Nephron progenitor cell (in vitro differentiated cells): ENCODE data around the gene GRAMD1C.
A peak's percentile ranks its signal among the peaks of the same experiment; 100 is the strongest.

ENCODE experiments used
- DNase-seq: peaks from one replicate; pipeline ENCODE4 v3.0.0; 2021
- H3K27ac Mint-ChIP-seq: 2 replicates; pipeline ENCODE4 v1.8.0; 2021; ENCODE audit warnings: mild to moderate bottlenecking, moderate library complexity, mixed read lengths
- H3K27me3 Mint-ChIP-seq: 2 replicates; pipeline ENCODE4 v1.8.0; 2021; ENCODE audit warnings: mild to moderate bottlenecking, low read depth, mixed read lengths; ENCODE audit not compliant: poor library complexity
- H3K36me3 Mint-ChIP-seq: 2 replicates; pipeline ENCODE4 v1.8.0; 2021; ENCODE audit warnings: low read depth, mixed read lengths
- H3K4me1 Mint-ChIP-seq: 2 replicates; pipeline ENCODE4 v1.8.0; 2021; ENCODE audit warnings: mixed read lengths
- H3K4me3 Mint-ChIP-seq: 2 replicates; pipeline ENCODE4 v1.8.0; 2021; ENCODE audit warnings: mild to moderate bottlenecking, moderate library complexity, mixed read lengths
- H3K9me3 Mint-ChIP-seq: 2 replicates; pipeline ENCODE4 v1.8.0; 2021; ENCODE audit warnings: mild to moderate bottlenecking, moderate library complexity, mixed read lengths
- TF ChIP-seq, protein P1 (sequence below): fragments of 200-600 bp; sonication (generic); IDR thresholded peaks from 2 replicates; pipeline ENCODE4 v1.5.0; 2021; ENCODE audit warnings: antibody characterized with exemption

GRAMD1C gene

DNA sequence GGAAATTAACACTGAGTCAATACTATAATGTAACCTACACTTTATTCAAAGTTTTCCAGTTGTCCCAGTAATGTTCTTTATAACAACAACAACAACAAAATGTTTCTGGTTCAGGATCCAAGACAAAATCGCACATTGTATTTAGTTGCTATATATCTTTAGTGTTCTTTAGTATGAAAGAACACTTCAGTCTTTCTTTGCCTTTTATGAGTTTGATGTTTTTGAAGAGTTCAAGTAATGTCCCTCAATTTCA lies 7.6 kb upstream of the GRAMD1C start:
- no peaks in the 10 kb centered on the region for H3K36me3 Mint-ChIP-seq
- no peak overlapping the region for H3K4me3 Mint-ChIP-seq
- H3K4me1 Mint-ChIP-seq = no peaks in the 10 kb centered on the region
- peaks cover 3% of the 10 kb centered on the region for H3K27me3 Mint-ChIP-seq
- DNase-seq = no peak
- H3K9me3 Mint-ChIP-seq = no peaks in the 10 kb centered on the region
- TF ChIP-seq, protein P1, sequence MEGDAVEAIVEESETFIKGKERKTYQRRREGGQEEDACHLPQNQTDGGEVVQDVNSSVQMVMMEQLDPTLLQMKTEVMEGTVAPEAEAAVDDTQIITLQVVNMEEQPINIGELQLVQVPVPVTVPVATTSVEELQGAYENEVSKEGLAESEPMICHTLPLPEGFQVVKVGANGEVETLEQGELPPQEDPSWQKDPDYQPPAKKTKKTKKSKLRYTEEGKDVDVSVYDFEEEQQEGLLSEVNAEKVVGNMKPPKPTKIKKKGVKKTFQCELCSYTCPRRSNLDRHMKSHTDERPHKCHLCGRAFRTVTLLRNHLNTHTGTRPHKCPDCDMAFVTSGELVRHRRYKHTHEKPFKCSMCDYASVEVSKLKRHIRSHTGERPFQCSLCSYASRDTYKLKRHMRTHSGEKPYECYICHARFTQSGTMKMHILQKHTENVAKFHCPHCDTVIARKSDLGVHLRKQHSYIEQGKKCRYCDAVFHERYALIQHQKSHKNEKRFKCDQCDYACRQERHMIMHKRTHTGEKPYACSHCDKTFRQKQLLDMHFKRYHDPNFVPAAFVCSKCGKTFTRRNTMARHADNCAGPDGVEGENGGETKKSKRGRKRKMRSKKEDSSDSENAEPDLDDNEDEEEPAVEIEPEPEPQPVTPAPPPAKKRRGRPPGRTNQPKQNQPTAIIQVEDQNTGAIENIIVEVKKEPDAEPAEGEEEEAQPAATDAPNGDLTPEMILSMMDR = no peak
- H3K27ac Mint-ChIP-seq = no peak overlapping the region

DNA sequence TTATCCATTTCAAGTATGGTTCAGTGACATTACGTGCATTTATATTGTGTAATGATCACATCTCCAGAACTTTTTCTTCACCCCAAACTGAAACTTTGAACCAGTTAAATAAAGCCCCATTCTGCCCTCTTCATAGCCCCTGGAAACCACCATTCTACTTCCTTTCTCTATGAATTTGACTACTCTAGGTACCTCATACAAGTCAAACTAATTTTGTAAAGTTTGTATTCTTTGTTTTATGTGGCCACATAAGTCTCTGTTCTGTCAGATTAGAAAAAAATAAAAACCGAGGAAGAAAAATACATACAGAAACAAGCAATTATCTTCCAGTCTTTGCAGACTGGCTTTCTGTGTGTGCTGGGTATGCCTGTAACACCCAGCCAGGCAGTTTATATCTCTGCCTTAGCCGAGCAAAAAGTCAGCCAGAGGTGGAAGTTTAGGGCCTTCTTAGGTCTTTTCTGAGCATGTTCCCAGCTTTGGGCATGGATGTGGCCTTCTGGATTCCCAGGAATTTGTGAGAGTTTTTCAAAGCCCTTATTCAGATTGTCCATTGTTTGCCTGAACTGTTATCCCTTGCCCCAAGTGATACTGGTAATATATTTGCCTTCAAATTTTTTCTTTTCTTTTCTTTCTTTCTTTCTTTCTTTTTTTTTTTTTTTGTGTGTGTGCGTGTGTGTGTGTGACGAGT lies 6.0 kb upstream of the GRAMD1C start:
- Mint-ChIP-seq H3K9me3 (no peaks in the 10 kb centered on the region), H3K4me1 (no peaks in the 10 kb centered on the region), H3K36me3 (no peaks in the 10 kb centered on the region), H3K27me3 (peaks cover 6% of the 10 kb centered on the region), H3K4me3 (no peak overlapping the region), H3K27ac (no peak overlapping the region)
- TF ChIP-seq, protein P1 = no peak
- DNase-seq = no peak

DNA sequence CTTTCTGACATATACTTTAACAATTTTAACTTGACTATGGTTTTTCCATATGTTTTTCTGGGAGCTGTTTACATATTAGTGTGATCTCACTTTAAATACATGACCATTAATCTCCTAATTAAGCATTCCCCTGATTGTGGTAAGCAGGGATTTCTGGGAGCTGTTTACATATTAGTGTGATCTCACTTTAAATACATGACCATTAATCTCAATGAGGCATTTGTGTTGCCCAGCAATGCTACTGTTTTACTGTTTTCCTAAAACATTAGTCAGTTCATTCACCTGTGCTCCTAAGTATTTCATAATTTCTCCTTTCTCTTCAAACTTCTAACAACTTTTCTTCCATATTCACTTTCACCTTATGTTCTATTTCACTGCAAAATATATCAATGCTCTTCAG lies 3.6 kb upstream of the GRAMD1C start:
- Mint-ChIP-seq H3K9me3 (no peaks in the 10 kb centered on the region), H3K27ac (no peak overlapping the region), H3K4me1 (peaks cover 7% of the 10 kb centered on the region), H3K4me3 (no peak overlapping the region), H3K27me3 (peaks cover 12% of the 10 kb centered on the region), H3K36me3 (no peaks in the 10 kb centered on the region)
- TF ChIP-seq, protein P1 = no peak
- DNase-seq = no peak

DNA sequence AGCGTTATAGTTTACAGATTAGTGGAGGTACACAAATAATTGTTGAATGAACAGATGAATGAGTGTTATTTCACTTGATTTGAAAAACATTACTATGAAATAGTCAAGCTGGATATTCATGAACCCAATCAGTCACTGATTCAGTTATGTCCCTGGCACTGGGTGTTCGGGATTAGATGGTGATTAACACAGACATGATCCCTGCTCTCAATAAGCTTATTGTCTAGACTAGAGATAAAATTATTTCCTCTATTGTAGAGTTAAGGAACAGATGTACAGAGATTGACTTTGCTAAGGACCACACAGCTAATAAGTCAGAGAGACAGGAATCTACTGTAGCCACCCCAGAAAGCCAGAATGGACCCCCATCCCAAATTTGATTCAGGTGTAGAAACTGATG lies 963 bp downstream of the GRAMD1C start:
- Mint-ChIP-seq H3K4me1 (peaks cover 7% of the 10 kb centered on the region), H3K27me3 (peaks cover 17% of the 10 kb centered on the region), H3K36me3 (no peaks in the 10 kb centered on the region), H3K27ac (no peak overlapping the region), H3K4me3 (peak overlapping the region; percentile 87), H3K9me3 (no peaks in the 10 kb centered on the region)
- no peak for DNase-seq
- TF ChIP-seq, protein P1 = no peak

DNA sequence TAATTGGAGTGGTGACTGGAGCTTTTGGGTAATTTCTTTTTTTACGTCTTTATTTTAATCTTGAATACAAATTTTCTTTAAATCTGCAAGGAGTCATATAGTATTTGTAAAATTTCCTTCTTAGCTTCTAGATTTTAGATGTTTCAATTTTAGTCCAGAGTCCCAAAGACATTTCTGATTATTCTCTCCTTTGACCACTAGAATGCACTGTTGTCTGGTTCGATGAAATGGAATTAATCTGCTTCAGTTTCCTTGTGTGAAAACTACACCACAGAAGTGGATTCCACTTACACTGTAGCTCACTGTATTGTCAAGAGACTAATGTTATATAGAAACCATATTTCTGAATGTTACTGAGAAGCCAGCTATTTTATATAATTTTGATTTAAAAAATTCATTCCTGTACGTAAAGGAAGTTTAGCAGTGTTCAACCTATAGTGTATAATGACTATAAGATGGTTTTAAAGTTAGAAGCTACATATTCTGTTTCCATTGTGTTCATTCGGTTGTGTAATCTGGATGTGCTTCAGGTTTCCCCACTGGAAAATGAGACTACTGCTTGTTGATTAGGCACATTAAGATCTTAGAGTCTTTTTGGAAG lies 6.1 kb downstream of the GRAMD1C start:
- no peaks in the 10 kb centered on the region for H3K36me3 Mint-ChIP-seq
- peaks cover 8% of the 10 kb centered on the region for H3K27me3 Mint-ChIP-seq
- no peak for DNase-seq
- H3K9me3 Mint-ChIP-seq = no peaks in the 10 kb centered on the region
- no peak overlapping the region for H3K27ac Mint-ChIP-seq
- no peaks in the 10 kb centered on the region for H3K4me1 Mint-ChIP-seq
- H3K4me3 Mint-ChIP-seq = no peak overlapping the region
- TF ChIP-seq, protein P1 = peak; percentile 64

DNA sequence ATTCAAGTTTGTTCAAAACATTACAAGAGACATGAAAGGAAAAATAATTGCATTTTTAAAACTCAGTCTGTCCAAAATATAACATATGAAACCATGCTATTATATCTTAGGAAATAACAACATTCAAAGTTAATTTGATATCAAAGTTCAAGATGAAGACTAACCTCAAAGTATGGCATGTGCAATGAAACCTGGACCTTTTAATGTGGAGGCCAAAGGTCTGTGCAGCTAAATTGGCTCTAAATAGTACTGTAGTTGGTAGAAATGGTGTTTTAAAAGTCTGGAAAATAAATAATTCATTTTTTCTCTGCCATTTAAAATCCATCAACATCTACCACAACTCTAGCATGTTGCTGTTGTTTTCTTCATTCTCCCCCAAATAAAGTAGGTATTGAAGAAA lies 8.7 kb downstream of the GRAMD1C start:
- no peaks in the 10 kb centered on the region for H3K27me3 Mint-ChIP-seq
- DNase-seq = no peak
- no peaks in the 10 kb centered on the region for H3K4me1 Mint-ChIP-seq
- no peaks in the 10 kb centered on the region for H3K36me3 Mint-ChIP-seq
- H3K9me3 Mint-ChIP-seq = peaks cover 4% of the 10 kb centered on the region
- TF ChIP-seq, protein P1 = no peak
- H3K27ac Mint-ChIP-seq = no peak overlapping the region
- no peak overlapping the region for H3K4me3 Mint-ChIP-seq
